ENCODE data around the gene TBX10.

TBX10 gene

DNA sequence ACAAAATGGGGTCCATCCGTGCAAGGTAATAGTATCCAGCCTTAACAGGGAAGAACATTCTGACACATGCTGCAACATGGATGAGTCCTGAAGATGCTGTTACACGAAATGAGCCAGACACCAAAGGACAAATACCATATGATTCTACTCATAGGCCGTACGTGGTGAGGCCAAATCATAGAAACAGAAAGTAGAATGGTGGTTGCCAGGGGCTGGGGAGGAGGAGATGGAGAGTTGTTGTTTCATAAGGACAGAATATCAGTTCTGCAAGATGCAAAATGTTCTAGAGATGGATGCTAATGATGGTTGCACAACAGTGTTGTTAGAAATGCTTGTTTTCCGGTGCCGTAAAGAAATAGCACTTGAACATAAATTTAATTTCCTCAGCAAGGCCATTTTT, 2.6 kb downstream of the TBX10 start:
- H3K4me2 ChIP-seq (ENCODE audit: low read depth, low read length) = peak overlapping the region; percentile 41
- H4K20me1 ChIP-seq (ENCODE audit: insufficient read depth, low read length) = no peaks in the 10 kb centered on the region
- H3K4me1 ChIP-seq (ENCODE audit: low read length) = peaks cover 15% of the 10 kb centered on the region
- DNase-seq = peak; percentile 45
- no peaks in the 10 kb centered on the region for H3K9me2 ChIP-seq (replicated peaks; ENCODE audit: insufficient read depth, low read length)
- no peaks in the 10 kb centered on the region for H3K36me3 ChIP-seq (replicated peaks; ENCODE audit: insufficient read depth, low read length)
- H3K27me3 ChIP-seq (replicated peaks; ENCODE audit: insufficient read depth, low read length) = peaks cover 12% of the 10 kb centered on the region
- no peaks in the 10 kb centered on the region for H3K9me3 ChIP-seq (replicated peaks; ENCODE audit: insufficient read depth, low read length)
- H2AFZ ChIP-seq (ENCODE audit: low read length) = peak overlapping the region; percentile 33; the same call in 1 of the 2 replicates
- no peak overlapping the region for H3K9ac ChIP-seq (ENCODE audit: low read length)
- no peak overlapping the region; the same call in 1 of the 2 replicates for H3K27ac ChIP-seq (ENCODE audit: low read length)
- no peak for TF ChIP-seq EZH2phosphoT487 (IDR thresholded peaks at IDR 0.05; ENCODE audit: low read length)
- TF ChIP-seq EZH2 (optimal IDR thresholded peaks at IDR 0.05; ENCODE audit: low read depth, low read length) = no peak
- no peak for TF ChIP-seq CTCF (IDR thresholded peaks at IDR 0.05; ENCODE audit: low read length)
- no peaks in the 10 kb centered on the region; the same call in 1 of the 2 replicates for H3F3A ChIP-seq (ENCODE audit: insufficient read depth, low read length)
- H3K79me2 ChIP-seq (ENCODE audit: low read length) = no peaks in the 10 kb centered on the region
- H3K4me3 ChIP-seq (ENCODE audit: low read length) = no peak overlapping the region

DNA sequence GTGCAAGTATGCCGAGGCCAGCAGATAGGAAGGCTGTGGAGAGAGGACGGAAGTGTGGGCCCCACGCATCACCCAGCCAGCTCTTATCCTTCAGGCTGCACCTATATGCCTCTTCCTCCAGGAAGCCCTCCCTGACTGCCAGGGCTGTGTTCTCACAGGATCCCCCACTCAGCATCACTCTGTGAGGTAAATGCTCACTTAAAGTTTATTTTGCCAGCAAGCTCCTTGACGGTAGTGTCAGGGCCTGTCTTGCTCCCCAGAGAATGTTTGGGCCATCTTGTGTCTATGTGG, 4.4 kb downstream of the TBX10 start:
- Histone ChIP-seq H3K4me1 (ENCODE audit: low read length) (peaks cover 20% of the 10 kb centered on the region), H3K9me3 (replicated peaks; ENCODE audit: insufficient read depth, low read length) (no peaks in the 10 kb centered on the region), H3K9me2 (replicated peaks; ENCODE audit: insufficient read depth, low read length) (no peaks in the 10 kb centered on the region), H3K4me3 (ENCODE audit: low read length) (no peak overlapping the region), H3F3A (ENCODE audit: insufficient read depth, low read length) (peaks cover 9% of the 10 kb centered on the region; the same call in 1 of the 2 replicates), H3K4me2 (ENCODE audit: low read depth, low read length) (no peak overlapping the region), H3K36me3 (replicated peaks; ENCODE audit: insufficient read depth, low read length) (no peaks in the 10 kb centered on the region), H2AFZ (ENCODE audit: low read length) (no peak overlapping the region), H3K27me3 (replicated peaks; ENCODE audit: insufficient read depth, low read length) (peaks cover under 1% of the 10 kb centered on the region; the same call in 1 of the 2 replicates), H3K27ac (ENCODE audit: low read length) (no peak overlapping the region), H3K9ac (ENCODE audit: low read length) (no peak overlapping the region), H4K20me1 (ENCODE audit: insufficient read depth, low read length) (no peaks in the 10 kb centered on the region), H3K79me2 (ENCODE audit: low read length) (no peaks in the 10 kb centered on the region)
- no peak for DNase-seq
- TF ChIP-seq EZH2phosphoT487 (IDR thresholded peaks at IDR 0.05; ENCODE audit: low read length) (no peak), CTCF (IDR thresholded peaks at IDR 0.05; ENCODE audit: low read length) (no peak), EZH2 (optimal IDR thresholded peaks at IDR 0.05; ENCODE audit: low read depth, low read length) (no peak)

- Histone ChIP-seq H2AFZ (ENCODE audit: low read length) (no peak overlapping the region), H3K36me3 (replicated peaks; ENCODE audit: insufficient read depth, low read length) (no peaks in the 10 kb centered on the region), H3K4me2 (ENCODE audit: low read depth, low read length) (no peak overlapping the region), H3K9ac (ENCODE audit: low read length) (no peak overlapping the region), H3K4me1 (ENCODE audit: low read length) (peaks cover 15% of the 10 kb centered on the region), H4K20me1 (ENCODE audit: insufficient read depth, low read length) (no peaks in the 10 kb centered on the region), H3K79me2 (ENCODE audit: low read length) (no peaks in the 10 kb centered on the region), H3K4me3 (ENCODE audit: low read length) (no peak overlapping the region), H3K9me3 (replicated peaks; ENCODE audit: insufficient read depth, low read length) (no peaks in the 10 kb centered on the region), H3K27ac (ENCODE audit: low read length) (no peak overlapping the region), H3K9me2 (replicated peaks; ENCODE audit: insufficient read depth, low read length) (no peaks in the 10 kb centered on the region), H3K27me3 (replicated peaks; ENCODE audit: insufficient read depth, low read length) (no peaks in the 10 kb centered on the region), H3F3A (ENCODE audit: insufficient read depth, low read length) (peaks cover 10% of the 10 kb centered on the region; the same call in 1 of the 2 replicates)
- no peak for TF ChIP-seq EZH2 (optimal IDR thresholded peaks at IDR 0.05; ENCODE audit: low read depth, low read length)
- TF ChIP-seq EZH2phosphoT487 (IDR thresholded peaks at IDR 0.05; ENCODE audit: low read length) = no peak
- no peak for TF ChIP-seq CTCF (IDR thresholded peaks at IDR 0.05; ENCODE audit: low read length)
- no peak for DNase-seq
Observed at GRCh38 chr11:67634366-67635230, 5.0 kb downstream of the TBX10 start.
